CD4-positive, alpha-beta memory T cell (primary cell): ENCODE results near the gene GTF3C1. TPM values are rescaled to one million over a fixed set of nuclear protein-coding genes. Genes with fewer than 3 reads are reported as not detected.
"Not testable (repeated sequence)": the region's sequence is repeated elsewhere in the genome, so short reads cannot be mapped to it uniquely, and the experiment has no call there.

Experiments used
- CTCF ChIA-PET: fragments of 350-600 bp; sonication (Branson Sonifier 250); formaldehyde crosslinking; loops from one replicate; lab custom pipeline; 2021; ENCODE audit warnings: inconsistent platforms; ENCODE audit not compliant: partially characterized antibody; lab: Charles Lee
- POLR2A ChIA-PET: fragments of 350-600 bp; sonication (Branson Sonifier 250); formaldehyde crosslinking; loops from one replicate; lab custom pipeline; 2021; ENCODE audit not compliant: partially characterized antibody; lab: Charles Lee
- DNase-seq, 5 donors: peaks; one replicate each; pipeline versions ENCODE4 v3.0.0 to v3.0.0-alpha.2; 2020 to 2022; ENCODE audit warnings: mixed read lengths in 1 of 5
- H3K27ac ChIP-seq: one replicate; pipeline ENCODE4 v1.7.0; 2013; ENCODE audit warnings: low read depth, low read length
- H3K27me3 ChIP-seq: 2 replicates; pipeline ENCODE4 v1.7.0; 2013; ENCODE audit warnings: mild to moderate bottlenecking, low read length, moderate library complexity; ENCODE audit not compliant: insufficient read depth
- H3K36me3 ChIP-seq: 2 replicates; pipeline ENCODE4 v1.7.0; 2013; ENCODE audit warnings: mild to moderate bottlenecking, low read length, moderate library complexity; ENCODE audit not compliant: insufficient read depth
- H3K4me1 ChIP-seq: 2 replicates; pipeline ENCODE4 v1.7.0; 2013; ENCODE audit warnings: mild to moderate bottlenecking, low read length, moderate library complexity; ENCODE audit not compliant: insufficient read depth
- H3K4me3 ChIP-seq, 2 donors: one replicate each; pipeline ENCODE4 v1.7.0; 2013; ENCODE audit warnings: low read length in 2 of 2, mild to moderate bottlenecking in 1 of 2
- H3K9me3 ChIP-seq, 2 donors: one replicate each; pipeline ENCODE4 v1.7.0; 2013; ENCODE audit warnings: low read length in 2 of 2, control low read depth in 1 of 2; ENCODE audit not compliant: control insufficient read depth in 1 of 2
- H3K27ac Mint-ChIP-seq, 7 donors: one replicate each; pipeline ENCODE4 v1.8.0; 2020 to 2021; ENCODE audit warnings: mixed read lengths in 7 of 7, mild to moderate bottlenecking in 6 of 7, inconsistent platforms in 3 of 7, moderate library complexity in 3 of 7
- H3K27me3 Mint-ChIP-seq, 2 donors: one replicate each; pipeline ENCODE4 v1.8.0; 2020 to 2021; ENCODE audit warnings: mixed read lengths in 2 of 2
- H3K36me3 Mint-ChIP-seq, 2 donors: one replicate each; pipeline ENCODE4 v1.8.0; 2020 to 2021; ENCODE audit warnings: mixed read lengths in 2 of 2, inconsistent platforms in 1 of 2, mild to moderate bottlenecking in 1 of 2
- H3K4me1 Mint-ChIP-seq, 4 donors: one replicate each; pipeline ENCODE4 v1.8.0; 2020 to 2021; ENCODE audit warnings: mixed read lengths in 4 of 4, mild to moderate bottlenecking in 1 of 4
- H3K4me3 Mint-ChIP-seq, 8 donors: one replicate each; pipeline ENCODE4 v1.8.0; 2020 to 2021; ENCODE audit warnings: mixed read lengths in 8 of 8, mild to moderate bottlenecking in 7 of 8, moderate library complexity in 6 of 8, inconsistent platforms in 3 of 8
- H3K9me3 Mint-ChIP-seq, 8 donors: one replicate each; pipeline ENCODE4 v1.8.0; 2020 to 2021; ENCODE audit warnings: mixed read lengths in 8 of 8, mild to moderate bottlenecking in 5 of 8, inconsistent platforms in 3 of 8, moderate library complexity in 1 of 8
- intact Hi-C: fragments of 100-400 bp; cut with micrococcal nuclease; formaldehyde crosslinking; loops from one replicate; pipeline ENCODE4 v1.15.1; 2023
- polyA plus RNA-seq, 2 donors: library from polyadenylated mRNA; unstranded; fragments of 300-500 nt; fragmentation: Illumina TruSeq; gene quantifications; one replicate each; pipeline ENCODE4 v1.2.3, GENCODE V29; 2021
- total RNA-seq, 2 experiments: library from RNA; stranded (reverse); gene quantifications; one replicate each; pipeline ENCODE4 v1.2.3, GENCODE V29; 2021

Gene GTF3C1
- total and polyA plus RNA-seq, 4 experiments from 2014 or later, result 4.8 to 53.1 (median 39.5) TPM

GRCh38 chr16:27433191-27433590, 116.5 kb downstream of the GTF3C1 start:
- not testable (repeated sequence) for H3K27ac ChIP-seq
- peaks cover 9 to 19% (median 10%) of the 10 kb centered on the region in 4 donors for H3K4me1 Mint-ChIP-seq
- CTCF ChIA-PET, result interaction anchor here (1.1 kb wide), 1 partner anchor 14 kb away, joined by 5 read pairs; no protein-coding TSS in a partner anchor

GRCh38 chr16:27432558-27432957, 117.2 kb downstream of the GTF3C1 start:
- H3K27ac Mint-ChIP-seq, result peak overlapping the region; percentile 35 to 93 (median 66)
- H3K4me3 ChIP-seq, result no peak overlapping the region
- no peak for DNase-seq
- H3K27me3 ChIP-seq, result no peaks in the 10 kb centered on the region
- no peak overlapping the region for H3K27ac ChIP-seq
- no peaks in the 10 kb centered on the region for H3K9me3 Mint-ChIP-seq
- H3K36me3 Mint-ChIP-seq, result peaks cover 30 to 47% of the 10 kb centered on the region in 2 donors
- H3K4me1 Mint-ChIP-seq, result peaks cover 9 to 24% (median 11%) of the 10 kb centered on the region in 4 donors
- POLR2A ChIA-PET, result no interaction called here
- H3K4me3 Mint-ChIP-seq, result no peak overlapping the region
- H3K27me3 Mint-ChIP-seq, result no peaks in the 10 kb centered on the region
- H3K9me3 ChIP-seq, result no peaks in the 10 kb centered on the region
- CTCF ChIA-PET, result interaction anchor here (0.6 kb wide), 1 partner anchor 322 kb away, joined by 3 read pairs; no protein-coding TSS in a partner anchor
- intact Hi-C loops, result no loop called here
- peaks cover 6% of the 10 kb centered on the region for H3K4me1 ChIP-seq
- H3K36me3 ChIP-seq, result peaks cover 62% of the 10 kb centered on the region

More at GRCh38 chr16:27433191-27433590, 116.5 kb downstream of the GTF3C1 start:
- POLR2A ChIA-PET, H3K9me3 Mint-ChIP-seq, H3K9me3 ChIP-seq, H3K27me3 Mint-ChIP-seq, H3K4me1 ChIP-seq, intact Hi-C loops, H3K27me3 ChIP-seq, DNase-seq, H3K4me3 Mint-ChIP-seq, H3K4me3 ChIP-seq: not testable (repeated sequence)
- H3K27ac Mint-ChIP-seq, result peak overlapping the region in 6 of 7 donors; percentile 59 to 93 (median 66)
- peaks cover 68% of the 10 kb centered on the region for H3K36me3 ChIP-seq
- peaks cover 35 to 53% of the 10 kb centered on the region in 2 donors for H3K36me3 Mint-ChIP-seq

GRCh38 chr16:27431773-27432532, 117.8 kb downstream of the GTF3C1 start:
- peaks cover 29 to 44% of the 10 kb centered on the region in 2 donors for H3K36me3 Mint-ChIP-seq
- intact Hi-C loops, result no loop called here
- Histone ChIP-seq H3K36me3 (peaks cover 56% of the 10 kb centered on the region), H3K9me3 (no peaks in the 10 kb centered on the region), H3K4me3 (no peak overlapping the region), H3K27me3 (no peaks in the 10 kb centered on the region), H3K27ac (no peak overlapping the region), H3K4me1 (peaks cover 12% of the 10 kb centered on the region)
- H3K27ac Mint-ChIP-seq, result peak overlapping the region in 4 of 7 donors; percentile 29 to 53 (median 36)
- no peaks in the 10 kb centered on the region for H3K9me3 Mint-ChIP-seq
- H3K4me3 Mint-ChIP-seq, result no peak overlapping the region
- CTCF ChIA-PET, result interaction anchor here (0.6 to 1.1 kb wide), 2 partner anchors 253 to 322 kb away, joined by 3 read pairs; no protein-coding TSS in a partner anchor
- peaks cover 10 to 29% (median 16%) of the 10 kb centered on the region in 4 donors for H3K4me1 Mint-ChIP-seq
- DNase-seq, result no peak
- POLR2A ChIA-PET, result no interaction called here
- no peaks in the 10 kb centered on the region for H3K27me3 Mint-ChIP-seq

- H3K4me3 Mint-ChIP-seq, result no peak overlapping the region
- ChIA-PET CTCF (interaction anchor here (1.1 kb wide), 1 partner anchor 252 kb away, joined by 3 read pairs; no protein-coding TSS in a partner anchor), POLR2A (no interaction called here)
- Histone ChIP-seq H3K27me3 (no peaks in the 10 kb centered on the region), H3K9me3 (no peaks in the 10 kb centered on the region), H3K4me1 (peaks cover 22% of the 10 kb centered on the region), H3K36me3 (peaks cover 46% of the 10 kb centered on the region), H3K27ac (no peak overlapping the region), H3K4me3 (no peak overlapping the region)
- peaks cover 26 to 43% of the 10 kb centered on the region in 2 donors for H3K36me3 Mint-ChIP-seq
- peak overlapping the region in 3 of 7 donors; percentile 6 to 78 (median 48) for H3K27ac Mint-ChIP-seq
- intact Hi-C loops, result no loop called here
- no peak for DNase-seq
- H3K4me1 Mint-ChIP-seq, result peaks cover 19 to 36% (median 25%) of the 10 kb centered on the region in 4 donors
- H3K27me3 Mint-ChIP-seq, result no peaks in the 10 kb centered on the region
- no peaks in the 10 kb centered on the region for H3K9me3 Mint-ChIP-seq
Observed at GRCh38 chr16:27430923-27431484, 118.7 kb downstream of the GTF3C1 start.

DNA sequence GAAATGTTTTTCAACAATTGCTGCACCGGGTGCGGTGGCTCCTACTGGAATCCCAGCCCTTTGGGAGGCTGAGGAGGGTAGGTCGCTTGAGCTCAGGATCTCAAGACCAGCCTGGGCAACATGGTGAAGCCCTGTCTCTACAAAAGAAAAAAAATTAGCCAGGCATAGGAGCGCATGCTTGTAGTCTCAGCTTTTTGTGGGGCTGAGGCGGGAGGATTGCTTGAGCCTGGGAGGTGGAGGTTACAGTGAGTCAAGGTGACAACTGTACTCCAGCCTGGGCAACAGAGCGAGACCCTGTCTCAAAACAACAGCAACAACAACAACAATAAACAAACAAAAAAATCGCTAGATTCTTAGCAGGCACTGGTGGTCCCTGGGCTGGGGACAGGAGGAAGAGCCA, 119.2 kb downstream of the GTF3C1 start:
- peaks cover 27% of the 10 kb centered on the region for H3K4me1 ChIP-seq
- no peak for DNase-seq
- H3K27ac ChIP-seq, result no peak overlapping the region
- intact Hi-C loops, result no loop called here
- H3K27me3 ChIP-seq, result no peaks in the 10 kb centered on the region
- H3K4me3 ChIP-seq, result no peak overlapping the region
- Mint-ChIP-seq H3K4me3 (no peak overlapping the region), H3K27me3 (no peaks in the 10 kb centered on the region), H3K9me3 (no peaks in the 10 kb centered on the region), H3K4me1 (peaks cover 22 to 39% (median 28%) of the 10 kb centered on the region in 4 donors), H3K27ac (peak overlapping the region in 6 of 7 donors; percentile 42 to 87 (median 67)), H3K36me3 (peaks cover 28 to 41% of the 10 kb centered on the region in 2 donors)
- POLR2A ChIA-PET, result no interaction called here
- no peaks in the 10 kb centered on the region for H3K9me3 ChIP-seq
- H3K36me3 ChIP-seq, result peaks cover 41% of the 10 kb centered on the region
- CTCF ChIA-PET, result no interaction called here

DNA sequence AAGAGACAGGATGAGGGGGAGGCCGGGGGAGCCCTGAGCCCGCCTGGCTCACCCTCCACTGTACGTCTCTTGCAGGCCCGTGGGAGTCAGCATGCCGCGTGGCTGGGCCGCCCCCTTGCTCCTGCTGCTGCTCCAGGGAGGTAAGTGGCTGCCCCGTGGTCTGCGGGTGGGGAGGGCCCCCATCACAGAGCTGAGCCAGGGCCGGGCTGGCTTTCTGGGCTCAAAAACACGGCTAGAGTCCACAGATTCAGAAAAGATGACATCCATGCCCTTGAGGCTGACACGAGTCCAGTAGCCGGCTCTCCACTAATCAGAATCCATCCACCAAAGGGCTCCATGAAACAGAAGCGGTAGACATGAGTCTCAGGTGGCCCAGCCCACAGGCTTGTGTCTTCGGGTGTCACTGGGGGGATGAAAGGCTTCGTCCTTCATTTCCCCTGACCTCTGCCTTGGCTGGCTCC, 119.7 kb downstream of the GTF3C1 start:
- DNase-seq, result no peak

More for the DNA sequence above, 119.7 kb downstream of the GTF3C1 start:
- ChIA-PET POLR2A (interaction anchor here (0.8 kb wide), 1 partner anchor 28 kb away, joined by 3 read pairs; the partner anchor contains the start of gene IL21R), CTCF (no interaction called here)
- peak overlapping the region in 2 of 7 donors; percentile 42 to 70 for H3K27ac Mint-ChIP-seq
- Histone ChIP-seq H3K4me1 (peaks cover 32% of the 10 kb centered on the region), H3K4me3 (no peak overlapping the region), H3K9me3 (no peaks in the 10 kb centered on the region), H3K27ac (no peak overlapping the region), H3K36me3 (peaks cover 39% of the 10 kb centered on the region), H3K27me3 (no peaks in the 10 kb centered on the region)
- peaks cover 31 to 42% of the 10 kb centered on the region in 2 donors for H3K36me3 Mint-ChIP-seq
- H3K4me3 Mint-ChIP-seq, result no peak overlapping the region
- intact Hi-C loops, result no loop called here
- peaks cover 25 to 42% (median 33%) of the 10 kb centered on the region in 4 donors for H3K4me1 Mint-ChIP-seq
- H3K9me3 Mint-ChIP-seq, result no peaks in the 10 kb centered on the region
- no peaks in the 10 kb centered on the region for H3K27me3 Mint-ChIP-seq
